Ammon's horn (tissue), 1 donor: ENCODE data around the gene DLGAP1.

Experiments used
- DNase-seq: peaks from one replicate; pipeline ENCODE4 v3.0.0-alpha.2; 2016; ENCODE audit warnings: low spot score

Gene DLGAP1

DNA sequence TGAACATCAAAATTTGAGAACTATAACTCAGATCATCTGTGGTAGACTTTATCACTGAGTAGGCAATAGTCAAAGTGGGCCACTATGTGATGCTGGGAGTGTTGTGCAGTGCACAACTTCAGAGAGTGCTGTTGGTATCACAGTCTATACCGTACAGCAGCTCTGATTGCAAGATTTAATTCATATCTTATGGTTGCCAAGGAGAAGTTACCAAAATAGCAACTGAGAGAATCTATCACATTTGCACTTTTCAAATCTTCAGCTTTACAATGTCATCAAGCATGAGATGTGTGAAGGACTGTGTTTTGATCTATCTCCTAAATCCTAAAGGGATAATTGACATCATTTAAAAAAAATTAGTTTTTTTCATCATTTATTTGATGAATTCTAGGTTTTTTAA is 216.1 kb downstream of the DLGAP1 start:
- DNase-seq, result no peak

DNA sequence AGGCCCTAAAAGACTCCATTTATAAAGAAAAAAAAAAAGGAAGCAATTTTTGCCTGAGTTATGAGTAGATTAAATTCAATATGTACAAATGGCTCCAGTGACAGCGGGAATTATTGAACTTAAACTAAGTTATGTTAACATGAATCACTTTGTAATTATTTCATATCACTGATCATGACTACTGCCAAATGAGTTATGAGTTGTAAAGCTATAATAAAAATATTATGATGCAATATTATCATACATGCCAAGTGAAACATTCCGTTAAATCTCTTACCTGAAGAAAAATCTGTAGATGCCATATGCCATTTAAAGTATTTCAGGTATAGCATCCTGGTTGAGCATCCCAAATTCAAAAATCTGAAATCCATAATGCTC is 217.5 kb downstream of the DLGAP1 start:
- no peak for DNase-seq

DNA sequence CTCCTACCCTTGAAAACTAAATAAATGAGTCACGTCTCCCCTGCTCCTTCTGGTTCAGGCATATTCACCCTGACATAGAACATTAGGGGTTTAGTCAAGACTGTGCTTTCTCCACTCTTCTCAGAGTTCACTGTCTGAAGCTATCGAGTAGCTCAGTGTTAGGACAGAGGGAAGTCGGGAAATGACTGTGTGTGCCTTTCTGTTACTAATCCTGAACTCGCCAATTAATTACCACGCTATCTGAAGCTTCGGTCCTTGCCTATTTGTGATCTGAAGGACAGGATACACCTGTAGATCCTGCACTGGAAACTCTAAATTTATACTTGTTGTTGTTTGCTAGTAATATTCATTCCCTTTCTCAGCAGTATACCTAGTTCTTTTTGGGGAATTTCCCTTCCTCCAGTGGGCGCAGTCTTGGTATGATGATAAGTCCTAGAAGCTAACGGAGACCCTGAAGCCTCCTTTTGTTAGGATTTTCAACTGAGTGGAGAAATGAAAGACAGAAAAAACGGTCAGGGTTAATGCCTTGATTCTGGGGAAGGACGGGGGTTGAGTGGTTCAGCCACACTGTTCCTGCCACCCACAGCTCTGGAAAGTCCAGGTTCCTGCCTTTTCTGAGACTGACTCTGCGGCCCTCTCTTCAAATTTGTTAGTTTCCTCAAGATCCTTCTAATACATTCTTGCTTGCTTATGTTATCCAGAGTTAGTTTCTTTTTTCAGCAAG is 218.0 kb downstream of the DLGAP1 start:
- no peak for DNase-seq

DNA sequence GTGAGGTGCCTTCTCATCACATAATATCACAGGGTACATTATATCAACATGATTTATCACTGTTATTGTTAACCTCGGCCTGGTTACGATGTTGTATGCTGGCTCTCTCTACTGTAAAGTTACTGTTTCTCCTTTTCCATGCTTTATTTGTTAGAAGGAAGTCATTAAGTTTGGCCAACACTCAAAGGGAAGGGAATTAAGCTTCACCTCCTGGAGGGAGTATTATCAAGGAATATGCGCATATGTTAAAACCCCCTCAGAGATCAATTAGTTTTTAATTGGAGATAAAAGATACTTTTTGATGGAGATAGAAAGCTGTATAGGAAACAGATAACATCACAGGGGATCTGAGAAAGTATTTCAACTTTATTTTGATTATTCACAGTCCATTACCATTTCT is 221.6 kb downstream of the DLGAP1 start:
- DNase-seq, result no peak

DNA sequence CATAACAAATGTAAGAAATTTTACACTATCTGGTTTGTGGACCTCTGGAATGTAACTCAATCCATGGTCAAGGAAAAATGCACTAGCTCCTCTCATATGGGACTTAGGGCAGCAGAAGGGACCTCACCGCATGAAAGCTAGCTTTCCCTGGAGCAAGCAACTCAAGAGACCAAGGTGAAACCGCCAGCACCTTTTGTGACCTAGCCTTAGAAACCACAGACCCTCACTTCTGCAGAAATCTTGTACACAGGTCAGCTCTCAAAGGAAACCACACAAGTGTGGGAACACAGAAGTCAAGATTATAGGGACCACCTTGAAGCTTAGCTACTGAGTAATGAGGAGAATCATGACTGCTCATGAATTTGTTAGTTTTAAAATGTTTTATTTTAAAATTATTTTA is 222.5 kb downstream of the DLGAP1 start:
- no peak for DNase-seq

DNA sequence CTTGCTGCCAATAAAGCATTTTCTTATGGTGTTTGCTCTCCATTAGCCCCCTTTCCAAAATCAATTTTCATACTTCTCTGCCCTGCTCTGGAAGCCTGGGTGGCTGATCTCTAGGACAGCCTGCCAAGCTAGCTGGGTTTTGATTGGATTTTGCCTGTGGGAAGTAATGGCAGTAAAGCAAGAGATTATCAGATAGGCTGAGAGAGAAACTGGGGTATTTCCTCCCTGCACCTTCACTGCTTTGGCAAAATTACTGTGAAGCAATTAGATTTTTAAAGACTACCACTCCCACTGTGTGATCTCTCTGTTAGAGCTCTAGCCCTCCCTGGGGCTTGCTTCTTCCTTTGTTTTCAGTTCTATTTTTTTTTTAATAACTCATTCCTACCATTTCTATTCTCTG is 223.8 kb downstream of the DLGAP1 start:
- DNase-seq, result no peak

DNA sequence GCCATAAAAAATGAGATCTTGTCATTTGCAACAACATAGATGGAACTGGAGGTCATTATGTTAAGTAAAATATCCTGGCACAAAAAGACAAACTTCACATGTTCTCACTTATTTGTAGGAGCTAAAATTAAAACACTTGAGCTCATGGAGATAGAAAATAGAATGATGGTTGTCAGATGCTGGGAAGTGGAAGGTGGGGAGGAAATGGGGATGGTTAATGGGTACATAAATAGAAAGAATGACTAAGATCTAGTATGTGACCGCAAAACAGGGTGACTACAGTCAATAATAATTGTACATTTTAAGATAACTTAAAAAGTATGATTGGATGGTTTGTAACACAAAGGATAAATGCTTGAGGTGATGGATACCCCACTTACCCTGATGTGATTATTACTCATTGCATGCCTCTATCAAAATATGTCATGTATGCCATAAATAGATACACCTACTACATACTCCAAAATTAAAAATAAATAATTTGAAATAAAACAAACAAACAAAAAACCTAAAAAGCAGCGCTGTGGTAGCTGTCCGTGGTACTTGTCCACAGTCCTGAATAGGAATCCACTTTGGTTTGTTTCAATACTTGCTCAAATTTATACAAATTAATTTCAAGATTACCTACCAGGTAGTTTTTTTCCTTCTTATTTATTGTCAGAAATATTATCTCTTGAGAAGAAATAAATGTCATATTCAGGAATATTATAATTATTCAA is 224.5 kb downstream of the DLGAP1 start:
- DNase-seq, result no peak

DNA sequence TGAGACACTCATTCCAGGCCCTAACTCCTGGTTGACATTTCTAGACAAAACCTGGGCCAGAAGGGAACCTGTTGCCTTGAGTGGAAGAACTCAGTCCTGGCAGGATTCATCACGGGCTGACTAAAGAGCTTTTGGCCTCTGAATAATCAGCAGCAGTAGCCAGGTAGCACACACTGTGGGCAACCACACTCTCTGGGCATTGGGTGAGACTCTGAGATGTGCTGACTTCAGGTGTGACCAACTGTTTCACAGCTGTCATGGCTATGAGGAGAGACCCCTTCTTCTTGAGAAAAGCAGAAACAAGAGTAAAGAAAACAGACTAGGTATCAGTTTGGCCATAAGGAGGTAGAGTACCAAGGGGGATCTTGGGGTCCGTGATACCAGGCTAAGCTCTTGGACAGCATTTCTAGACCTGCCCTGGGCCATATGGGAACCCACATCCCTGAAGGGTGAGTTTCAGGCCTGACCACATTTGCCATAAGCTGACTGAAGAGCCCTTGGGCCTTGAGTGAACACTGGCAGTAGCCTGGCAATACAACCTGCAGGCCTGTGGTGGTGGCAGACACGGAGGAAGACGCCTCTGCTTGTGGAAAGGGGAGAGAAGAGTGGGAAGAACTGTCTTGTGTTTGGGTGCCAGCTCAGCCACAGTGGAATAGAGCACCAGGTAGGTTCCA is 230.9 kb downstream of the DLGAP1 start:
- DNase-seq, result no peak

DNA sequence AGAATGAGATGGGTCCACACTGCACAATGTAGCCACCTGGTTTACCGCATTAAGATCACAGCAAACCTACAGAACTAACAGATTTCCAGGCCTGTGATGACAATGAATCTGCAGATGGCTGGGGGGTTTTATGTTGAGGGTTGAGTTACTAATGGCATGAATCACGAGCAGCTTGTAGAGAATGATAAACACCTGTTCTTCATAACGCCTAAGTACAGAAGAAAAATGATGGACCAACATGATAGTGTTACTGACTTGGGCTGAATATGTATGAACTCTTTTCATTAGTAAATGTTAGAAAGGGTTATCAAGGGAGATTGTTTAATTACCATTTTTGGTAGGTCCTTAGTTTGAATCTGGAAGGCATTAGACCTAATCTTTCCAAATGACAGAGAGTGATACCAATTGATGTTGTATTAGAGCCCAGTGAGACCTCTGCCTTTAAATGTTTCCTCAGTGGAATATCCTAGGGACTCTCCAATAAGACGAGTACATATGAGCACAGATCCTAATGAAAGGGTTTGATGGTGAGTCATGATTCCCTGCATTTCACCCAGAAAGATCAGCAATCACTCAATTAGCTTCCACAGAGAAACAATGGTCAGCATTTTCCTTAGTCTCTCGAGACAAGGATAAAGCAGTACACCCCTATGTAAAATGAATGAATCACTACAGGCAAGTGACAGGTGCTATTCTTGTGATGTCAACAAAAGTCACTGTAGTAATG is 243.8 kb downstream of the DLGAP1 start:
- DNase-seq, result no peak

DNA sequence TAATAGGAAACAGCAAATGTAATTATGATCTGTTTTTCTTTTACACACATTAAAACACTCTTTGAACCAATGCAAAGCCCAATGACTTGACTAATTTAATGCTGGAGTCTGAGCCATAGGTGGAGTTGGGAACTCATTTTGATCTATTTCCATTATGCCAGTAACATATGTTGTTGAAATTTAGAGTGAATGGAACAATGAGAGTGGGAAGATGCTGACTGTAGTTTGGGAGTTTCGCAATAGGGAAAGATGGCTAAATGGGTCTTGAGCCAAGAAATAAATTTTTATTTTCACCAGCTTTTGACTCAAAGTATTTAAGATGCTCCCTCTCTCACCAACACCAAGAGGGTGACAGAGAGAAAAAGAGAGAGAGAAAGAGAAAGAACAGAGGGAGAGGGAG is 246.7 kb downstream of the DLGAP1 start:
- DNase-seq, result no peak

DNA sequence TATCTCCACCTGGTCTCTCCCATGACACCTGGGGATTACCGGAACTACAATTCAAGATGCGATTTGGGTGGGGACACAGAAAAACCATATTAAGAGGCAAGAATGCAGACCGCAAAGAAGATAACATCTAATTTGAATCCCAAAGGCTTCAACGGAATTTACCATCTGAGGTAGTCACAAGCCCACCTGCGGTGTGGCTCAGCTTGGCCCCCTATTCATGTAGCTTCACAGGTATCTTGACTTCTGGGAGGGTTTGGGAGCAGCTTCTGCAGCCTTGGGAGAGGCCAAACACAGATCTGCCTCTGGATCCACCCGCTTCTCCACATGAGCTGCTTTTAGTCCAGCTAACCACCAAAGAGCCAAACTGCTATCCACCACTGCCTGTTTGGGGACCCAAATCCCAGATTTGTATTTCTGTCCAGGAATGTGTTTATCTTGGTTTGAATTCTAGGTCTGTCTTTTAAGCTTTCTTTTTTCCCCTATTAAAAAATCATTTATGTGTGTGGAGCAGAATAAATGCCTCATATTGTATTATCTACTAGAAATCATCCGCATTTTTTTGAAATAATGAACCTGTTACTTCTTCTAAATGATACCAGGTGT is 247.6 kb downstream of the DLGAP1 start:
- no peak for DNase-seq

DNA sequence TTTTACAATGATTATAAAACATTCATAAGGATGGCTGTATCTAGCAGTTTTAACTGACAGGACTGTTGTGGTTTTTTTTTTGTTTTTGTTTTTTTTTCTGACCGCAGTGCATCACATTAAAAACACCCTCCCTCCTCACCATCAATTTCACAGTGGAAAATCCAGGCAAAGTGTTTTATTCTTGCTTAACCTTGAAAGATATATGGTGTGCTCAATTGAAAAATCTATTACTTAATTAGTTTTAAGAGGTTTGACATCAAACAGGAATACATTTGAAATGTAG is 250.7 kb downstream of the DLGAP1 start:
- DNase-seq, result no peak

DNA sequence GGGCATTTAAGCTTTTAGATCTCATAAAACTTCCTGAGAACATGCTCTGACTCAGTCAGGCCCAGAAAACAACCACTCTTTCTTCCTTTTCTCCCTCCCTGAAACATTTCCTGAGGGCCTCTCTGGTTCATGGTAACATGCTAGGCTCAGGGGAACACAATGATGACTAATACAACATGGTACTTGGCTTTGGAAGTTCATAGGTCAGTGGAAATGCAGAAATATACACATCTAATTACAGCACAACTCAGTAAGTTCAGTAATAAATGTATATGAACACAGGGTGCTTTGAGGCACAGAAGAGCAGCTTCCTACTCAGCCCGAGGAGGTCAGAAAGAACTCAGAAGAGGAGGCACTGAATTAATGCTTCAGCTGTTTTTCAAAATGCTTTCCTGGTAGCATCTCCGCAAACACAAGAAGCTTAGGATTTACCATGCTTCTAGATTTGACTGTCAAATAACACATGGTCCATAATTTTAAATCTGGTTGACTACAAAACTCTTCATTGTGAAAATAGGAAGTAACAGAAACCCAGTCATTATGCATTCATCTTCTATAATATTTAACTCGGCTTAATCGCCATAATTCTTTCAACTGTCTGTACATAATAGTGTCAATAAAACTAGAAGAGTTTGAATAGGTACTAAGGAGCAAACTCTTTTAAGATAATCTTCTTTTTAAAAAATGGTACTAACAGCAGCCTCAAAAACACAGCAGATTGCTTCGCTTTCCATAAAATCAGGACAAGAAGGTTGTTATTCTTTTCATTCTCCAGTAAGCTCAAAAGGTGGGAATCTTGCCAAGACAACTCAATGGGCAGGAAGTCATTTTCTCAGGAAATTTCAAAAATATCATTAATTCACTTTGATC is 251.3 kb downstream of the DLGAP1 start:
- DNase-seq, result no peak

DNA sequence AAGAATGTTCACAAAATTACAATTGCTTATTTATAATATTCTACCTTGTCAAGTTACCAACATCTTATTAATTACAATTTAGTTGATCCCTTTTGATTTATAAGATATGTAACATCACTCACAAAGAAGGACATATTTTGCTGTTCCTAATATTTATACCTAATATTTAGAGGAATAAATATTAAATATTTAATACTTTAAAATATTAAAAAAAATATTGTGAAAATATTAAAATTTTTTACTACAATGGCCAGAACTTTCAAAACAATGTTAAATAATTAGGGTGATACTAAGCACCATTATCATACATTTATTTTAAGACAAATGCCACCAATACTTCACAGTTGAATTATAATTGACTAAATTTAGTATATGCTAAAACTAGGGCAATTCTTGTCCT is 254.7 kb downstream of the DLGAP1 start:
- DNase-seq, result no peak

DNA sequence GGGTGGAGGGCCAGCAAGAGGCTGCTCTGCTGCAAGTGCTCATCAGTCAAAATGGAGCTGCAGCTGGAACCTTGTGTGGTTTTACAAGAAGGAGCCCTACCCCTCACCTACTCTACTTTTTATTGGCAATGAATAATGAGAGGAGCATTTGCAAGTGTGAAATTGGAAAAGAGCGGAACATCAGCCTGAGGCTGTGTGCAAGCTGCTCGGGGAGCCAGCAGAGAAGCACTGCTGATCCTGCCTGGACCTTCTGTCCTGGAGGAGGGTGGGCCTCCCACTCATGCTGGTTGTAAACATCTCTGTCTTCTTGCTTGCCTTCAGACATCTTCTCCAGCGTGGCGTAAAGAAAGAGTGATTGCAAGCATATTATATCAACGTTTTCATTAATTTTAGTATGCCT is 256.2 kb downstream of the DLGAP1 start:
- DNase-seq, result no peak

DNA sequence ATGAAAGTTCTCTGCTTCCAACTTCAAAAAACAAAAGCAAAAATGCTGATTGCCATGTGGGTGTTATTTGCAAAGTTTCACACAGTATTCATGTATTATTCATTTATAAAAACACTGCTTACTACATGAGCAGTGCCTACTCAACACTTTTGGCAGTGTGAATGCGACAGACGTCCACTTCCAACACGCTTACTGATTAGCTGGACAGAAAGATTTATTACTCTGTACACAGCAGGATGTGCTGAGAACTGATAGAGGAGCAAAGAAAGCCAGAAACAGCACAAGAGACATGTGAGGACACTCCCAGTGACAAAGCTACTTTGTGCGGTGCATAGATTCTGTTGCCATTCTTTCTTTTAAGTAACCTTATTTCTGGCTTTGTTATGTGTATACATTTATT is 258.8 kb downstream of the DLGAP1 start:
- no peak for DNase-seq

DNA sequence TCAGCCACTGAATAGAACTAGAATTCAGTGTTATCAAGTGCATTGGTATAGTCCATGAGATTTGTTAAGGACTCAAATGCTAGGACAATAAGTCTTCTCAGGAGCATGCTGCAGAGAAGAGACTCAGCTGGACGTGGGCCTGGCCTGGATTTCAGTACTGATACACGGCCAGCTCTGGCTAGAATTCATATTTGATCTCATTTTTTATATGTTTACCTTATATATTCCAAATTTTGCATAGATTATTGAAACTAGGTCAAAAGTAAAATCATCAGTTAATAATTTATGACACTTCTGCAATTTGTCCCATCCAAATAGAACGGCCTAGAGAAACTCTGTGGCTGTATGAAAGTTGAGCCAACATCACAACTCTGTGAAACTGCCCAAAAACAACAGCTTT is 262.0 kb downstream of the DLGAP1 start:
- DNase-seq, result no peak

DNA sequence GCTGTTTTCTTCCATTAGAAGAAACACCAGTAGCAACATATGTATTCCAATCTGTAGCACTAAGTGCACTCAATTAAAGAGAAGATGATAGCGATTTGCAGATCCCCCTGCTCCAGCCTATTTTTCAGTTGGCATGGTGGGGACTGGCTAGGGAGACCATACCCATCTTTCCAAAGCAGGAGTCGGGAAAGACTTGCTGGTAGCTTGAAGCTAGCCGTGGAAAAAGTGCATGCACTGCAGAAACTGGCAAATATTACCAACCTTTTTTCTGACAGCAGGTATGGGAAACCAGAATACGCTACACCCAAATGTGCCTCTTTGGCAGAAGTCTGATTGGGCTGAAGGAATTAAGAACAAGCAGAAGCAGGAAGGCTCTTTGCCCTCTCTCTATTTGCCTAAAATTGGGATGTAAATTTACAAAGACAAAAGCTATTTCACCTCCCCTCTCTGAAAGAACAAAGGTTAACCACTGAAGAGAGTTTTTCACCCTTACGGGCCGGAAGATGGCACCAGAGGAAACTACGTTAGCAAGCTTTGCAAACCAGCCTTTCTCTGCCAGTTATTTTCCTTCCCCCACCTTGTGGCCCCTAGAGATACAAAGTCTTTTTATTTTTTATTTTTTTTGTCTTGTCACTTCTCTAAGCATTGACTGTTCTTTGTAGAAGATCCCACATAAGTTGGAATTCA is 273.1 kb downstream of the DLGAP1 start:
- DNase-seq, result no peak

DNA sequence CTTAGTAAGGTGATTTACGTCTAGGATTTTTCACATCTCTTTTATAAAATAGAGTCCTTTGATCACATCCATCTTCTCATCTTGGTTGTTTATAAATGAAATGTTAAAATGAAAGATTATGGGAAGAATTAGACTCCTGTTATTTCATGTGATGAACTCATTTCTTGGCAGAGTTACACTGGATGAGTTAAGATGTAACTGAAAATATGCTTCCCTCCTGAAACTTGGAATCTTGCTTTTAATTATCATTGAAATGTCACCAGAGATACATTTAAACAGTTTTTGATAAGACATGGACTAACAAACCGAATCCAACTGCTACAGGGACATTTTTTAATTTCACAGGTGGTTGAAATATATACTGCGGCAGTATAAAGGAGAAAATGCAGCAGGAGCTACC is 274.0 kb downstream of the DLGAP1 start:
- no peak for DNase-seq

DNA sequence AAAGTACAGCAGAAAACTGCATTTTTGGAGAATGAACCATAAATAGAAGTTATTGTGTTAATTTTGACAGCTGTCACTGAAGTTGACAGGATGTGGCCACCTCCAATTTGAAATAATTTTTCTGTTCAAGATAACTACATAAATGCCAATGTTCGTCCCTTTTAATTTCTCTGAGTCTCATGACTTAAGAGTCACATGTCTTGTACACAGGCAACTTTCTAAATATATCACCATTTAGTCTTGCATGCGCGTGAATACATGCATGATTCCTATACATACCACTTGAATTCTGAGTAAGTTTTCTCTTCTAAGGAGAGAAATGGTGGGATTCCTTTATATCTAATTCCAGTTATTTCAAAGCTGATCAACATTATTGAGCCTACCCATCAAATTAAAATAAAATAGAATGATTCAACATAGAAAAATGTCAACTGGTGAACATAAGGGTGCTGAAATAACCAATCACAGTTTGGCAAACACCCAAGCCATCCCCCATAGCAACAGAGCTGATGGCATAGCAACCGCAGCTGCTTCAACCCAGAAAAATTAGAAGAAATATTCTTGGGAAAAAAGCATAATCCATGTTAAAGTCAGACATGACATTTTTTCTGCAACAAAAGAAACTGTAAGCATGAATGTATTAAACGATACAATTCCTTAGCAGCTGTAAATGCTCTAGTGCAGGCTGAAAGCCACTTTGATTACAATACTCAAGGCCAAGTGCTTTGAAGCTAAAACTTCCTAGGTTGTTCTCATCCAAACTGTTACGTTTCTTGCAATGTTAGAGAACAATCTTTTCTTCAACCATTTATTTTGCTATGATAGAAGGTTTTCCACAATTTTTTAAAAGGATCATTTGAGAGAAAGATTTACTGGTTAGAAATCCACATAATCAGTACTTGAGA is 282.7 kb downstream of the DLGAP1 start:
- DNase-seq, result peak; percentile 57
